Lung (tissue), 12 donors: ENCODE measurements around the gene ATP6V1E1. TPM values are rescaled to one million over a fixed set of nuclear protein-coding genes. Genes with fewer than 3 reads are reported as not detected.

Source experiments
- ATAC-seq: fragments of 200-7000 bp; cut with Tn5 transposase; one replicate; pipeline ENCODE4 v1.9.1; 2020; ENCODE audit warnings: moderate number of reproducible peaks; ENCODE audit not compliant: insufficient read depth, low FRiP score
- DNase-seq, 3 donors: peaks; one replicate each; pipeline ENCODE4 v3.0.0-alpha.2; 2013 to 2017
- H3K27ac ChIP-seq, 2 donors: one replicate each; pipeline ENCODE4 v1.5.1; 2013; ENCODE audit warnings: mild to moderate bottlenecking in 2 of 2, moderate library complexity in 2 of 2, control low read depth in 1 of 2, inconsistent platforms in 1 of 2, low read depth in 1 of 2, low read length in 1 of 2
- H3K27me3 ChIP-seq, 3 donors: one replicate each; pipeline ENCODE4 v1.5.1; 2013; ENCODE audit warnings: low read length in 2 of 3; ENCODE audit not compliant: control insufficient read depth in 3 of 3, insufficient read depth in 3 of 3
- H3K36me3 ChIP-seq, 4 donors: one replicate each; pipeline ENCODE4 v1.5.1; 2013; ENCODE audit warnings: low read length in 4 of 4, mild to moderate bottlenecking in 1 of 4, moderate library complexity in 1 of 4; ENCODE audit not compliant: control insufficient read depth in 4 of 4, insufficient read depth in 4 of 4
- H3K4me1 ChIP-seq, 5 donors: one replicate each; pipeline ENCODE4 v1.5.1; 2013; ENCODE audit warnings: low read length in 5 of 5, mild to moderate bottlenecking in 2 of 5, moderate library complexity in 1 of 5; ENCODE audit not compliant: control insufficient read depth in 5 of 5, insufficient read depth in 5 of 5
- H3K4me3 ChIP-seq: one replicate; pipeline ENCODE4 v1.5.1; 2013; ENCODE audit warnings: mild to moderate bottlenecking, control low read depth, moderate library complexity
- H3K9ac ChIP-seq, 2 donors: one replicate each; pipeline ENCODE4 v1.5.1; 2013; ENCODE audit warnings: low read length in 2 of 2, control low read depth in 1 of 2; ENCODE audit not compliant: insufficient read depth in 1 of 2
- H3K9me3 ChIP-seq, 4 donors: one replicate each; pipeline ENCODE4 v1.5.1; 2013; ENCODE audit warnings: low read length in 3 of 4, mild to moderate bottlenecking in 1 of 4, moderate library complexity in 1 of 4; ENCODE audit not compliant: control insufficient read depth in 4 of 4, insufficient read depth in 3 of 4
- WGBS, 2 donors: extraction: QIAGEN DNeasy Blood & Tissue Kit; methylation state at CpG; one replicate each; pipeline ENCODE4 v1.1.7; 2013; 5-methylcytosine and 5-hydroxymethylcytosine counted together
- polyA plus RNA-seq, 2 donors: library from polyadenylated mRNA; stranded (reverse); fragments of 200-250 nt; gene quantifications; one replicate each; pipeline ENCODE4 v1.2.1, GENCODE V29; 2013
- total RNA-seq, 2 donors: library from RNA; depleted of rRNA in 1 of 2; stranded (reverse); fragments of >200 nt in 1 of 2; gene quantifications; one replicate each; pipeline ENCODE4 v1.2.1, GENCODE V29; 2014 to 2021
- TF ChIP-seq, protein P1 (sequence below): IDR thresholded peaks from 2 replicates; pipeline ENCODE4 v1.5.1; 2012; ENCODE audit warnings: mild to moderate bottlenecking; ENCODE audit errors: control extremely low read depth, extremely low read depth
- donor health status: control.
- donor health status: control.
- donor health status: Bipolar disorder and iron deficiency.
- donor health status: healthy.
- donor health status: DM: yes; HTN: yes; CAD: no.

Gene ATP6V1E1
- total and polyA plus RNA-seq, 4 donors = 109 to 199 (median 124) TPM

DNA sequence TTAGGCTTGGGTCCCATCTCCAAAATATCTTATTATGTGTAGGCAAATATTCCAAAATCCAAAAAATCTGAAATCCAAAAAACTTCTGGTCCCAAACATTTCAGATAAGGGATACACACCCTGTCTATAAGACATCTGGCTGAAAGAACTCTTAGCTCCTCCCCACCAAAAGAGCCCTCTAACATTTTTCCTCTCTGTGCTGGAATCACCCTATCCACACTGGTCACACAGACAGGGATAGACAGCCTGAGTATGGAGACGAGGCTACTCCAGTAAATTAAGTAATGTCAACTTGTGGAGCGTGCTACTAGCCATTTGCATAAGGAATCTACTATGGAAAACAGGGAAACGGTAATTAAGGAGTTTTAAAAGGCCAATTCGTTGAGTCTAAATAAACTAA, 24.9 kb downstream of the ATP6V1E1 start:
- Histone ChIP-seq H3K27ac (no peak overlapping the region), H3K9me3 (no peaks in the 10 kb centered on the region), H3K9ac (no peak overlapping the region), H3K4me3 (no peak overlapping the region), H3K4me1 (peaks cover 0 to 15% (median 2%) of the 10 kb centered on the region in 5 donors), H3K27me3 (no peaks in the 10 kb centered on the region), H3K36me3 (peaks cover 5 to 22% (median 19%) of the 10 kb centered on the region in 4 donors)
- 92 to 93% methylated on average over 4 of the region's 4 CpGs for WGBS, 2 donors
- ATAC-seq (no peak), DNase-seq (no peak)
- TF ChIP-seq, protein P1, sequence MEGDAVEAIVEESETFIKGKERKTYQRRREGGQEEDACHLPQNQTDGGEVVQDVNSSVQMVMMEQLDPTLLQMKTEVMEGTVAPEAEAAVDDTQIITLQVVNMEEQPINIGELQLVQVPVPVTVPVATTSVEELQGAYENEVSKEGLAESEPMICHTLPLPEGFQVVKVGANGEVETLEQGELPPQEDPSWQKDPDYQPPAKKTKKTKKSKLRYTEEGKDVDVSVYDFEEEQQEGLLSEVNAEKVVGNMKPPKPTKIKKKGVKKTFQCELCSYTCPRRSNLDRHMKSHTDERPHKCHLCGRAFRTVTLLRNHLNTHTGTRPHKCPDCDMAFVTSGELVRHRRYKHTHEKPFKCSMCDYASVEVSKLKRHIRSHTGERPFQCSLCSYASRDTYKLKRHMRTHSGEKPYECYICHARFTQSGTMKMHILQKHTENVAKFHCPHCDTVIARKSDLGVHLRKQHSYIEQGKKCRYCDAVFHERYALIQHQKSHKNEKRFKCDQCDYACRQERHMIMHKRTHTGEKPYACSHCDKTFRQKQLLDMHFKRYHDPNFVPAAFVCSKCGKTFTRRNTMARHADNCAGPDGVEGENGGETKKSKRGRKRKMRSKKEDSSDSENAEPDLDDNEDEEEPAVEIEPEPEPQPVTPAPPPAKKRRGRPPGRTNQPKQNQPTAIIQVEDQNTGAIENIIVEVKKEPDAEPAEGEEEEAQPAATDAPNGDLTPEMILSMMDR = no peak

DNA sequence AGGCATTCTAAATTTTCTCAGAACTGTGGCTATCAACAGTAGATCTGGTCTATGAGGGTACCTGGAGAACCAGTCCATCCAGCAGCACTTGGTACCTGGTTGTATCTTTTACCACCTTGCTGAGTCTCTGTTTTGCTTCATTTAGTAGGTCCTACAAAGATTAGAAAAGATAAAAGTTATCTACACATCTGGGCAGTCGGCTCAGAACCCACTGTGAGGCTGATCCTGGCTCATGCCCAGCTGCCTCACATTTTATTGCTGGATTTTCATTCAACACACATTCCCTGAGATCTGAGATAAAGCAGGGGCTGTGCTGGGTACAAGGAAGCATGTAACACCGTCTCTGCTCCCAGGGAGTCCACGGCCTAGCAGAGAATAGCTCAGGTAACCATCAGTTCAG, 27.5 kb downstream of the ATP6V1E1 start:
- peaks cover 28 to 34% (median 33%) of the 10 kb centered on the region in 4 donors for H3K36me3 ChIP-seq
- no peak for ATAC-seq
- H3K4me1 ChIP-seq = no peaks in the 10 kb centered on the region
- no peak for DNase-seq
- H3K27me3 ChIP-seq = no peaks in the 10 kb centered on the region
- H3K9me3 ChIP-seq = no peaks in the 10 kb centered on the region
- no peak overlapping the region for H3K4me3 ChIP-seq
- 80 to 85% methylated on average over 3 of the region's 3 CpGs for WGBS, 2 donors
- TF ChIP-seq, protein P1 = no peak
- H3K27ac ChIP-seq = no peak overlapping the region
- no peak overlapping the region for H3K9ac ChIP-seq

DNA sequence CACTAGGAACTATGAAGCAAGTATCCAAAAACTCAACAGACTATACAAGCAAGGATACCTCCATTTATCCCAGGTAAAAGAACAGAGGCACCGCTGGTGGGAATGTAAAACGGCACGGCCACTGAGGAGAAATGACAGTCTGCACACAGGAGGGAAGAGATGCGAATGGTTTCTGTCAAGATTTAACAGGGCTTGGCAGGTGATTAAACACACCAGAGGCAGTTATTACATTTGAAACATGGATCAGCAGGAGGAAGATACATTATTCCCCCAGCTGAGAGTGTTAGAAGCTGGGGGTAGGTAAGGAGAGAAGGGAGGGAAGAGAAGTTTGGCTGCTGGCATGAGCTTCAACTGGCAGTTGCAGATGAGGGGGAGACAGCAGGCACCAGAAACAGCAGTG, 30.2 kb downstream of the ATP6V1E1 start:
- Histone ChIP-seq H3K36me3 (peaks cover 36 to 48% (median 44%) of the 10 kb centered on the region in 4 donors), H3K9me3 (no peaks in the 10 kb centered on the region), H3K4me1 (no peaks in the 10 kb centered on the region), H3K27me3 (no peaks in the 10 kb centered on the region), H3K9ac (no peak overlapping the region), H3K4me3 (no peak overlapping the region), H3K27ac (no peak overlapping the region)
- TF ChIP-seq, protein P1 = no peak
- ATAC-seq (no peak), DNase-seq (no peak)
- WGBS, 2 donors = 96 to 98% methylated on average over 4 of the region's 4 CpGs

- peaks cover 41 to 56% (median 51%) of the 10 kb centered on the region in 4 donors for H3K36me3 ChIP-seq
- no peak overlapping the region for H3K27ac ChIP-seq
- no peak for ATAC-seq
Measured at GRCh38 chr22:17597217-17597616, 31.3 kb downstream of the ATP6V1E1 start.

More at GRCh38 chr22:17597217-17597616, 31.3 kb downstream of the ATP6V1E1 start:
- Histone ChIP-seq H3K9me3 (no peaks in the 10 kb centered on the region), H3K4me1 (no peaks in the 10 kb centered on the region), H3K9ac (no peak overlapping the region), H3K4me3 (no peak overlapping the region), H3K27me3 (no peaks in the 10 kb centered on the region)
- WGBS, 2 donors = 99 to 100% methylated on average over 2 of the region's 2 CpGs
- DNase-seq = no peak
- TF ChIP-seq, protein P1 = no peak
